IPS-20b (cell line): Measurements from ENCODE around the gene MASP2.
A peak's percentile ranks its signal among the peaks of the same experiment; 100 is the strongest.
"Not testable (repeated sequence)": the region's sequence is repeated elsewhere in the genome, so short reads cannot be mapped to it uniquely, and the experiment has no call there.

Experiments used
- H3K27ac ChIP-seq: one replicate; pipeline ENCODE4 v1.5.1; 2013; ENCODE audit warnings: low read length
- H3K27me3 ChIP-seq: 2 replicates; pipeline ENCODE4 v1.6.1; 2013; ENCODE audit warnings: mild to moderate bottlenecking, low read length, inconsistent platforms; ENCODE audit not compliant: insufficient read depth
- H3K36me3 ChIP-seq: 2 replicates; pipeline ENCODE4 v1.6.1; 2013; ENCODE audit warnings: low read depth, mild to moderate bottlenecking, inconsistent platforms, low read length, moderate library complexity; ENCODE audit not compliant: insufficient read depth
- H3K4me1 ChIP-seq: 2 replicates; pipeline ENCODE4 v1.6.1; 2013; ENCODE audit warnings: mild to moderate bottlenecking, control low read depth, inconsistent platforms, low read length, moderate library complexity; ENCODE audit not compliant: insufficient read depth
- H3K4me3 ChIP-seq: 2 replicates; pipeline ENCODE4 v1.5.1; 2013; ENCODE audit warnings: mild to moderate bottlenecking, low read length, inconsistent platforms
- H3K9ac ChIP-seq: 2 replicates; pipeline ENCODE4 v1.6.1; 2013; ENCODE audit warnings: low read depth, mild to moderate bottlenecking, inconsistent platforms, low read length, moderate library complexity
- H3K9me3 ChIP-seq: 2 replicates; pipeline ENCODE4 v1.6.1; 2013; ENCODE audit warnings: mild to moderate bottlenecking, low read depth, low read length, inconsistent platforms; ENCODE audit not compliant: insufficient read depth

MASP2 gene

GRCh38 chr1:11028018-11028417 is 19.0 kb downstream of the MASP2 start:
- Histone ChIP-seq H3K36me3 (peaks cover 57% of the 10 kb centered on the region), H3K27ac (no peak overlapping the region), H3K4me3 (no peak overlapping the region), H3K27me3 (no peaks in the 10 kb centered on the region), H3K9ac (no peak overlapping the region), H3K4me1 (no peaks in the 10 kb centered on the region), H3K9me3 (no peaks in the 10 kb centered on the region)

GRCh38 chr1:11027316-11027715 is 19.7 kb downstream of the MASP2 start:
- H3K27me3 ChIP-seq = no peaks in the 10 kb centered on the region
- H3K9me3 ChIP-seq = no peaks in the 10 kb centered on the region
- H3K4me3 ChIP-seq = no peak overlapping the region
- H3K36me3 ChIP-seq = peaks cover 64% of the 10 kb centered on the region
- no peaks in the 10 kb centered on the region for H3K4me1 ChIP-seq
- H3K9ac ChIP-seq = no peak overlapping the region
- H3K27ac ChIP-seq = no peak overlapping the region

GRCh38 chr1:11026903-11027302 is 20.1 kb downstream of the MASP2 start:
- no peak overlapping the region for H3K4me3 ChIP-seq
- H3K9ac ChIP-seq = no peak overlapping the region
- no peak overlapping the region for H3K27ac ChIP-seq
- H3K27me3 ChIP-seq = no peaks in the 10 kb centered on the region
- no peaks in the 10 kb centered on the region for H3K9me3 ChIP-seq
- no peaks in the 10 kb centered on the region for H3K4me1 ChIP-seq
- H3K36me3 ChIP-seq = peaks cover 68% of the 10 kb centered on the region

- Histone ChIP-seq H3K9ac (no peak overlapping the region), H3K36me3 (peaks cover 77% of the 10 kb centered on the region), H3K27ac (no peak overlapping the region)
Observed at GRCh38 chr1:11026052-11026451, 21.0 kb downstream of the MASP2 start.

GRCh38 chr1:11025618-11026017 is 21.4 kb downstream of the MASP2 start:
- Histone ChIP-seq H3K36me3 (peaks cover 81% of the 10 kb centered on the region), H3K4me3 (no peak overlapping the region), H3K9ac (no peak overlapping the region), H3K27ac (no peak overlapping the region), H3K4me1 (no peaks in the 10 kb centered on the region), H3K27me3 (no peaks in the 10 kb centered on the region), H3K9me3 (no peaks in the 10 kb centered on the region)

More at GRCh38 chr1:11026052-11026451, 21.0 kb downstream of the MASP2 start:
- Histone ChIP-seq H3K9me3 (no peaks in the 10 kb centered on the region), H3K4me3 (no peak overlapping the region), H3K27me3 (no peaks in the 10 kb centered on the region), H3K4me1 (no peaks in the 10 kb centered on the region)

- H3K36me3 ChIP-seq = peaks cover 81% of the 10 kb centered on the region
- no peaks in the 10 kb centered on the region for H3K9me3 ChIP-seq
- H3K27me3 ChIP-seq = no peaks in the 10 kb centered on the region
- H3K4me1 ChIP-seq = no peaks in the 10 kb centered on the region
- H3K27ac ChIP-seq = no peak overlapping the region
- no peak overlapping the region for H3K4me3 ChIP-seq
- H3K9ac ChIP-seq = no peak overlapping the region
Observed at GRCh38 chr1:11024874-11025203, 22.2 kb downstream of the MASP2 start.

GRCh38 chr1:11024154-11024873 is 22.7 kb downstream of the MASP2 start:
- Histone ChIP-seq H3K4me3 (no peak overlapping the region), H3K9ac (no peak overlapping the region), H3K36me3 (peaks cover 83% of the 10 kb centered on the region), H3K9me3 (no peaks in the 10 kb centered on the region), H3K27ac (no peak overlapping the region), H3K4me1 (no peaks in the 10 kb centered on the region), H3K27me3 (no peaks in the 10 kb centered on the region)

- Histone ChIP-seq H3K36me3 (peaks cover 94% of the 10 kb centered on the region), H3K4me3 (no peak overlapping the region), H3K27ac (no peak overlapping the region), H3K4me1 (no peaks in the 10 kb centered on the region), H3K27me3 (no peaks in the 10 kb centered on the region), H3K9me3 (no peaks in the 10 kb centered on the region; the same call in 1 of the 2 replicates), H3K9ac (no peak overlapping the region)
Observed at GRCh38 chr1:11023201-11023600, 23.8 kb downstream of the MASP2 start.

- no peaks in the 10 kb centered on the region; the same call in 1 of the 2 replicates for H3K9me3 ChIP-seq
- H3K4me1 ChIP-seq = no peaks in the 10 kb centered on the region
- H3K27me3 ChIP-seq = no peaks in the 10 kb centered on the region
- H3K27ac ChIP-seq = no peak overlapping the region
- no peak overlapping the region for H3K9ac ChIP-seq
- peaks cover 99% of the 10 kb centered on the region for H3K36me3 ChIP-seq
- no peak overlapping the region for H3K4me3 ChIP-seq
Observed at GRCh38 chr1:11019971-11020370, 27.1 kb downstream of the MASP2 start.

GRCh38 chr1:11019358-11019757 is 27.7 kb downstream of the MASP2 start:
- not testable (repeated sequence) for H3K4me1 ChIP-seq, H3K27me3 ChIP-seq
- H3K36me3 ChIP-seq = peaks cover 99% of the 10 kb centered on the region

GRCh38 chr1:11013160-11013531 is 33.9 kb downstream of the MASP2 start:
- Histone ChIP-seq H3K9me3 (no peaks in the 10 kb centered on the region), H3K9ac (peak overlapping the region; percentile 100; the same call in 1 of the 2 replicates), H3K4me3 (peak overlapping the region; percentile 83), H3K4me1 (peaks cover 15% of the 10 kb centered on the region; the same call in 1 of the 2 replicates), H3K36me3 (peaks cover 49% of the 10 kb centered on the region), H3K27ac (peak overlapping the region; percentile 98), H3K27me3 (no peaks in the 10 kb centered on the region)

More at GRCh38 chr1:11019358-11019757, 27.7 kb downstream of the MASP2 start:
- H3K4me3 ChIP-seq, H3K9me3 ChIP-seq, H3K27ac ChIP-seq, H3K9ac ChIP-seq: not testable (repeated sequence)

GRCh38 chr1:11012260-11013159 is 34.5 kb downstream of the MASP2 start, which contains the start of gene TARDBP:
Gene TARDBP, plus strand, starts transcription at chr1:11012654. Its CDS starts 1,074 bp downstream, at chr1:11013728.
- Histone ChIP-seq H3K27me3 (no peaks in the 10 kb centered on the region), H3K9me3 (no peaks in the 10 kb centered on the region), H3K4me3 (peak within 1 kb of the TSS; percentile 83), H3K27ac (peak within 1 kb of the TSS; percentile 98), H3K36me3 (peaks cover 42% of the 10 kb centered on the region), H3K9ac (peak within 1 kb of the TSS; percentile 100), H3K4me1 (peaks cover 15% of the 10 kb centered on the region; the same call in 1 of the 2 replicates)
